Measurements from ENCODE around the gene IGSF21. TPM values are rescaled to one million over a fixed set of nuclear protein-coding genes. Genes with fewer than 3 reads are reported as not detected.

Gene IGSF21
- total and polyA plus RNA-seq, 9 donors, result 0.04 to 0.48 (median 0.21) TPM; not detected in 1

DNA sequence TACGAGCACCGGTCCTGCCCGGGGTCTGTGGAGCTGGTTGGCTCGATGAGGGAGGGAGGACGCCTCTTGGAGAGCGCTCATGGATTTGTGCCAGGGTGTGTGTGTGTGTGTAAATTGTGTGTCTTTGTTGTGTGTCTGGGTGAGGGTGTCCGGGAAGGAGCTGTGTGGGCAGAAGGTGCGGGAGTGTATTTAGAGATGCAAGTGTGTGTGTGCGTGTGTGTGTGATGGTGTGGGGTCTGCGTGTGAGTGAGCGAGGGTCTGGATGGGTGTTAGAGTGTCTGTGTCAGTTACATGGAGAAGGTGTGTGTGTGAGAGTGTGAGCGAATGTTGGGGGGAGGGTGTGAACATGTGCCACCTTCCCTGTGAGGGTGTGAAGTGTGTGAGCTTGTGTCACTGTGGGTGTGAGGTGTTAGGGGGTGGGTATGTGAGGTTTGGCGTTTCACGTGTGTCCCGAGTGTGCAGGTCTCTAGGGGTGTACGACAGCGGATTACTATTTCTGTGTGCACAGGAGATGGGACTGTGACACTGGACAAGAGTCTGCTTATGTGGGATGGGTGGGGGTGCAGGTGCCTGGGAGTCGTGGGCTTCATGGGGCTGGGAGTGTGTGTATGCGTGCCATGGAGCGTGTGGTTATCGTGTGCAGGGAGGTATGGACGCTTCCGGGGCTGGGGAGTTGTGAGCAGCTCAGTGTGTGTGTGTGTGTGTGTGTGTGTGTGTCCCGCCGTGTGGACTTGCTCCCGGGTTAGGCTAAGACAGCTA, 880 bp downstream of the IGSF21 start:
- no peaks in the 10 kb centered on the region for H3K9me3 ChIP-seq (replicated peaks; ENCODE audit: control insufficient read depth, low read depth, low read length)
- no peaks in the 10 kb centered on the region for H3K36me3 ChIP-seq (ENCODE audit: control insufficient read depth, insufficient read depth, low read length)
- H3K4me3 ChIP-seq (ENCODE audit: low read length), result no peak overlapping the region
- no peak overlapping the region for H3K27ac ChIP-seq (ENCODE audit: low read length)
- DNase-seq, result no peak
- peaks cover 16% of the 10 kb centered on the region for H3K4me1 ChIP-seq (ENCODE audit: control insufficient read depth, insufficient read depth, low read length)
- peaks cover 84% of the 10 kb centered on the region for H3K27me3 ChIP-seq (ENCODE audit: control insufficient read depth, insufficient read depth, low read length)
- WGBS (ENCODE audit: insufficient coverage), result 3% methylated on average over 26 of the region's 26 CpGs

DNA sequence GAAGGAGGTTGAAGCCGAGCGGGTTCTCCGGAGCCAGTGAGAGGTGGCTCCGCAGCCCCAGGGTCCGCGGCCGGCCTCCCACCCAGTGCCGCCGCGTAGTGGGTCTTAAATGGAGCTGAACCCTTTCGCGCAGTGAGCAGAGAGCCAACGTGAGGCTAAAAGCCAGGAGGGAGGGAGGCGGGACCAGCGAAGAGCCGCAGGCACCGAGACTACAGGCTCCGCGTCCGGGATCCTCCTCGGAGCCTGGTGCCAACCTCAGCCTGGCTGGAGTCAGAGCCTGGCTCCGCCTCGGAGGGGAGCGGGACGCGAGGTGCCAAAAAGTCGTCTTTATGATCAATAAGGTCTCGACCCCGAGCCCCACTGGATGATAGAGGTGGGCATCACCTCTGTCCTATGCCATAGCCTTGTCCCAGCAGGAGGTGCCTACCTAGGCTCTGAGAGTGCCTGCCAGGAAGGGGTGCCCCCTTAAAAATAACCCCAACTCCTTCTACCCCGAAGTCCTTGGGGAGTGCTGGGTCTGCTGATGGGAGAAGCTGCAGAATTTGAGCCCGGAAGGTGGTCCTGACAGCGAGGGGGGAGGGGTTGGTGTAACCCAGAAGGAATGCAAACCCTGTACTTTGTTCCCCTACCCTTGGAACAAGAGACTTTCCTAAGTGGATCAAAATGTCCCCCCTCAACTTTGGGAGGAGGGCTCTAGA, 1.6 kb downstream of the IGSF21 start:
- no peak for DNase-seq
- no peak overlapping the region for H3K4me3 ChIP-seq (ENCODE audit: low read length)
- H3K36me3 ChIP-seq (ENCODE audit: control insufficient read depth, insufficient read depth, low read length), result no peaks in the 10 kb centered on the region
- no peaks in the 10 kb centered on the region for H3K9me3 ChIP-seq (replicated peaks; ENCODE audit: control insufficient read depth, low read depth, low read length)
- H3K27me3 ChIP-seq (ENCODE audit: control insufficient read depth, insufficient read depth, low read length), result peaks cover 91% of the 10 kb centered on the region
- H3K27ac ChIP-seq (ENCODE audit: low read length), result no peak overlapping the region
- under 1% methylated on average over 27 of the region's 32 CpGs for WGBS (ENCODE audit: insufficient coverage)
- peaks cover 16% of the 10 kb centered on the region for H3K4me1 ChIP-seq (ENCODE audit: control insufficient read depth, insufficient read depth, low read length)

DNA sequence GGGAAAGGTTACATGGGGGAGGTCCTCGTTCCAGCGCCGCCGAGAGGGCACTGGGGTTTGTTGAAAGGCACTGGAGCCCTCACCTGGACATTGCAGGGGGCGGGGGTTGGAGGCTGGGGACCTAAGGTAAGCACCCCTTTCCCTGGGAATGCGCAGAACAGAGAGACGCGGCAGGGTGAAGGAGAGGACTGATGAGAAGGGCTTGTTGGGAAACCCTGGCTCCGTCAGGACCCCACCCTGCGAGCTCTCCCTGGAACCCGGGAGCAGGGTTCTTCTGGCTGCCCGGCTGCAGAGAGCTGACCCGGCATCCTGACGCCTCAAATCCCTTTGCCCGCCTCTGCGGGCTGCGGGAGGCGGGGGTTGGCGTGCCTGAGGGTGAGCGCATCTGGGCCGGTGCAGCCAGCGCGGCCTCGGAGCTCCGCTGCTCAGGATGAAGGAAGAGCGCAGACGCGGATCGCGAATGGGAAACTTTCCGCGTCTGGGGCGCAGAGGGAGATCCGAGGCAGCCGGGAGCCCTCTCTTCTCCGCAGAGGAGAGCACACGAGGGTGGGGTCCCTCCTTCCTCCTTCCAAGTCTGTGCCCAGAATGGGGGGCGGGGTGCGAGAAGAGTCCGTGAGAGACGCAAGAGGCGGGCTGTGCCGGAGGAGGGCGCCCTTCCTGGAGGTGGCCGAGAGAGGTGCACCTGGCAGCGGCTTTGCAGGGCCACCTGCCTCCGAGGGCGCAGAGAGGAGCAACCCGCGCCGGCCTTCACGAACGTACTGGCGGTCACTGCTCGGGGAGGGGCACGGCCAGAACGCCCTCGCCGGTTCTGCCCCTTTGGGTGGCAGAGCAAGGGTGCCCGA, 2.4 kb downstream of the IGSF21 start:
- DNase-seq, result no peak
- H3K4me3 ChIP-seq (ENCODE audit: low read length), result no peak overlapping the region
- H3K9me3 ChIP-seq (replicated peaks; ENCODE audit: control insufficient read depth, low read depth, low read length), result no peaks in the 10 kb centered on the region
- H3K4me1 ChIP-seq (ENCODE audit: control insufficient read depth, insufficient read depth, low read length), result peaks cover 16% of the 10 kb centered on the region
- under 1% methylated on average over 58 of the region's 60 CpGs for WGBS (ENCODE audit: insufficient coverage)
- no peak overlapping the region for H3K27ac ChIP-seq (ENCODE audit: low read length)
- no peaks in the 10 kb centered on the region for H3K36me3 ChIP-seq (ENCODE audit: control insufficient read depth, insufficient read depth, low read length)
- peaks cover 92% of the 10 kb centered on the region for H3K27me3 ChIP-seq (ENCODE audit: control insufficient read depth, insufficient read depth, low read length)

DNA sequence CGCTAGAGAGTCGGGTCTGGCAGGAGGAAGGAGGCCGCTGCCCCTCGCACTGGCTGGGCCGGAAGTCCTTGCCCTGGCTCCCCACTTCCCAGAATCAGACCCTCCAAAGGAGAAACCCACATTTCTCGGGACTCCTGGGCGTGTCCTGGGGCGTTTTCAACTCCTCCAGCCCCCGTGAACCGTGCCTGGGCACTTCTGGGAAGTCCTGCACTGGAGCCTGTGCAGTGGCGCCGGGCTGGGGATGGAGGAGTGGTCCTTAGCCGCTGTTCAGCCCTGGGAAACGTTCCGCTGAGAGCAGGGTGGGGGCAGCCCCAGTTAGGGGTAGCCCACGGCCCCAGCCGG, 3.0 kb downstream of the IGSF21 start:
- peaks cover 91% of the 10 kb centered on the region for H3K27me3 ChIP-seq (ENCODE audit: control insufficient read depth, insufficient read depth, low read length)
- H3K9me3 ChIP-seq (replicated peaks; ENCODE audit: control insufficient read depth, low read depth, low read length), result no peaks in the 10 kb centered on the region
- H3K4me1 ChIP-seq (ENCODE audit: control insufficient read depth, insufficient read depth, low read length), result peaks cover 16% of the 10 kb centered on the region
- no peaks in the 10 kb centered on the region for H3K36me3 ChIP-seq (ENCODE audit: control insufficient read depth, insufficient read depth, low read length)
- DNase-seq, result no peak
- H3K4me3 ChIP-seq (ENCODE audit: low read length), result no peak overlapping the region
- no peak overlapping the region for H3K27ac ChIP-seq (ENCODE audit: low read length)
- 2% methylated on average over 17 of the region's 17 CpGs for WGBS (ENCODE audit: insufficient coverage)

DNA sequence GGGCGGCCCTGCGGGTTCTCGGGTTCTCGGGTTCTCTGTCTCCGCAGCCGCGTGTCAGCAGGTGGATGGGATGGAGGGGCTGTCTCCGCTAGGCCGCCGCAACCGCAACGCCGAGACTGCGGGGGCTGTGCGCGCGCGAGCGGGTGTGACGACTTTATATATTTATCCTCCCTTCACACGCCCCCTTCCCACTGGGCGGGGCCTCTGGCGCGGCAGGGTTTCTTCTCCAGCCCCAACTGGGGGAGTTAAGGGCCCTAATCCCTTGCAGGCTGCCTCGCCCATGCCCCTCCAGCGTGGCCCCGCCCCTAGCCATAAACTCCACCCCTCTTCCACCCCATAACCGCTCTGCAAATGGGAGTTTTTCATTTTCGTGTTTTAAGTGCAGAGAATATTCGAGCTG, 3.4 kb downstream of the IGSF21 start:
- 0% methylated on average over 5 of the region's 30 CpGs for WGBS (ENCODE audit: insufficient coverage)
- Histone ChIP-seq H3K27me3 (ENCODE audit: control insufficient read depth, insufficient read depth, low read length) (peaks cover 87% of the 10 kb centered on the region), H3K9me3 (replicated peaks; ENCODE audit: control insufficient read depth, low read depth, low read length) (no peaks in the 10 kb centered on the region), H3K27ac (ENCODE audit: low read length) (no peak overlapping the region), H3K4me1 (ENCODE audit: control insufficient read depth, insufficient read depth, low read length) (peaks cover 16% of the 10 kb centered on the region), H3K36me3 (ENCODE audit: control insufficient read depth, insufficient read depth, low read length) (no peaks in the 10 kb centered on the region), H3K4me3 (ENCODE audit: low read length) (no peak overlapping the region)
- no peak for DNase-seq

DNA sequence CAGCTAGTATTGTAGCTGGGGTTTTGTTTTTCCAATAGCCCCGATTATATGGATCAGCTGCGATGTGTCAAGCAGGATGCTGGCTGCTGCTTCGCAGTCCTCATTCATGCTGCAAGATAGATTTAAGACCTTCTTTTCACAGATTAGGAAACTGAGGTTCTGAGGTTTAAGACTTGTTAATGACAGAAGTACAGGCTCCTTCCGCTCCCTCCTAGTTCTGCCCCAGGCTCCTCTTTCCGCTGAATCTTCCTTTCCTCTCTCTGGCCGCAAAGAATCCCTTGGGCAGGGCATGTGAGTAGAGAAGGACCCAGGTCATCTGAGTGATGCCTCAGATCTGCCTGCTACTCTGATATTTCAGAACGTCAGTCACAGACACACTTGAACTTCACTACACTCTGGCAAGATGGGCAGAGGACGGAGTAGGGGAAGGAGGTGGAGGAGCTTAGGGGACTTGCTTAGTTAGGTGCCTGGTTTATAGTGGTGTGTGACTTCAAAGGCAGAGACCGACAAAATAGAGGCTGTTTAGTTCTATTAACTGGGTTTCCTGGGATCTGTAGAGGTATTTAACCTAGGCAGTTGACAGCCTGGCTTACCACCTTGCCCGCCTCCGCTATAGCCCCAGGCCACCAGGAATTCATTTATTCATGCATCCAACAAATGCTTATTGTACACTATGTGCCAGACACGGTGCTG, 4.2 kb downstream of the IGSF21 start:
- Histone ChIP-seq H3K36me3 (ENCODE audit: control insufficient read depth, insufficient read depth, low read length) (no peaks in the 10 kb centered on the region), H3K27ac (ENCODE audit: low read length) (no peak overlapping the region), H3K4me1 (ENCODE audit: control insufficient read depth, insufficient read depth, low read length) (peaks cover 16% of the 10 kb centered on the region), H3K27me3 (ENCODE audit: control insufficient read depth, insufficient read depth, low read length) (peaks cover 81% of the 10 kb centered on the region), H3K9me3 (replicated peaks; ENCODE audit: control insufficient read depth, low read depth, low read length) (no peaks in the 10 kb centered on the region), H3K4me3 (ENCODE audit: low read length) (no peak overlapping the region)
- WGBS (ENCODE audit: insufficient coverage), result 0% methylated on average over 1 of the region's 12 CpGs
- DNase-seq, result no peak

DNA sequence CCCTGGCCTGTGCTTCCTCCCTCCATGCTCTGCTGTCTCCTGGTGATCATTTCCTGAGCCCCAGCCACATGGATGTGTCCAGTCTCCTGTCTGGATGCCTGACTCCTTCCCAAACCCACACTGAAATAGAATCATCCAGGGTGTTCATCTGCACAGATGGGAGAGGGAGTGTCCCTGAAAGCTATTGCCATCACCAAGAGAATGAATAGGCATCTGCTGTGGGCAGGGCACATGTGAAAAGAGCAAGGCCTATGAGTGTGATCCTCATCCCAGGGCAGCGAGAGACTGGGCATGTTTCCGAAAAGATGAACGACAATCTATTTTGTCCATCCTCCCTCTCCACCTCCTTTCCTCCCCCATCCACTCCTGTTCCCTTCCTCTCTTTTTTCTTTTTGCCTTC, 5.0 kb downstream of the IGSF21 start:
- Histone ChIP-seq H3K36me3 (ENCODE audit: control insufficient read depth, insufficient read depth, low read length) (no peaks in the 10 kb centered on the region), H3K27ac (ENCODE audit: low read length) (no peak overlapping the region), H3K4me3 (ENCODE audit: low read length) (no peak overlapping the region), H3K27me3 (ENCODE audit: control insufficient read depth, insufficient read depth, low read length) (peaks cover 77% of the 10 kb centered on the region), H3K4me1 (ENCODE audit: control insufficient read depth, insufficient read depth, low read length) (peaks cover 13% of the 10 kb centered on the region), H3K9me3 (replicated peaks; ENCODE audit: control insufficient read depth, low read depth, low read length) (no peaks in the 10 kb centered on the region)
- DNase-seq, result no peak
- WGBS (ENCODE audit: insufficient coverage), result 82% methylated on average over 3 of the region's 3 CpGs

DNA sequence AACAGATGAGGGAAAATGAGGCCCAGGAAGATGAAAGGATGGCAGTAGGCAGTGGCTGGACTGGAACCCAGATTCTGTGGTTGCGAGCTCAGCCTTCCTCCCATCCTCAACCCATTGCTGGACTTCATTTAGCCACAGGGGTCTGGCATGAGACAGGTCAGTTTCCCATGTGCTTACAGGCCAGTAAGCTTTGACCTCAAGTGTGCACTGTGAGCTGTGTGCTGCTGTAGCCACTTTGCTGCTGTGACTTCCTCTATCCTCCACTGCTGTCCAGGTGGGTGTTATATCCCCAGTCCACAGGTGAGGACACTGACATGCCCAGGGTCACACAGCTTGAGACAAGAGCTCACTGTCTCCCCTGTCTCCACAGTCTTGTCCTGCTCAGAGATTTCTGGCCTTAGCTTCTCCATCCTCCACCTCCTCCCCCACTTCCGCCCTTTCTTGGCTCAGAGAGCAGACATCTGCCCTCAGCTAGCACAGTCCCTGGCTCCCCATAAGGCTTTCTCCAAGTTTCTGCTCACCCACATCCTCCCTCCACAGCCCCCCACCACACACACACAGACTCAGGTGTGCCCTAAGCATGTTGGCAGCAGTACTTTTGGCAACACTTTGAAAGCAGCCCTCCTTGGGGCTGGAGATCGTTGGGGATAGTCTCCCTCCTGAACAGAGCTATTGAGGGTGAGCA, 7.3 kb downstream of the IGSF21 start:
- Histone ChIP-seq H3K9me3 (replicated peaks; ENCODE audit: control insufficient read depth, low read depth, low read length) (no peaks in the 10 kb centered on the region), H3K27ac (ENCODE audit: low read length) (no peak overlapping the region), H3K36me3 (ENCODE audit: control insufficient read depth, insufficient read depth, low read length) (no peaks in the 10 kb centered on the region), H3K27me3 (ENCODE audit: control insufficient read depth, insufficient read depth, low read length) (peaks cover 71% of the 10 kb centered on the region), H3K4me3 (ENCODE audit: low read length) (no peak overlapping the region), H3K4me1 (ENCODE audit: control insufficient read depth, insufficient read depth, low read length) (peaks cover 10% of the 10 kb centered on the region)
- DNase-seq, result no peak
- 52% methylated on average over 3 of the region's 3 CpGs for WGBS (ENCODE audit: insufficient coverage)

DNA sequence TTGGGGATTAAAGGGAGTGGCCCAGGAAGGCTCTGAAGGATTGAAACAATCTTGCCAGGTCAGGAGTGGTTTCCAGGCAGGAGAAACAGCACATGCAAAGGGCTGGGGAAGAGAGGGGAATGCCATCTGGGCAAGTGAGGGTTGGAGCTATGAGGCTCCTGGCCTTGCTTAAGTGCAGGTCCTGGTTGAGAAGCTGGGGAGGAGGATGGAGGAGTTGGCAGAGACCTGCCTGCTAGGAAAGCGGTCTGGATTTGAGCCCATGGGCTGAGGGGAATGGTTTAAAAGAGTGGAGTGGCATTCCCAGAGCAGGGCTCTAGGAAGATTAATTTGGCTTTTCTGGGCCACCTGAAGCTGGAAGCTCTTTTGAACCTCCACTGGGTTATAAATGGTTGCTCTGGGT, 9.2 kb downstream of the IGSF21 start:
- H3K4me3 ChIP-seq (ENCODE audit: low read length), result no peak overlapping the region
- 100% methylated on average over 1 of the region's 1 CpG for WGBS (ENCODE audit: insufficient coverage)
- no peaks in the 10 kb centered on the region for H3K36me3 ChIP-seq (ENCODE audit: control insufficient read depth, insufficient read depth, low read length)
- H3K4me1 ChIP-seq (ENCODE audit: control insufficient read depth, insufficient read depth, low read length), result no peaks in the 10 kb centered on the region
- H3K9me3 ChIP-seq (replicated peaks; ENCODE audit: control insufficient read depth, low read depth, low read length), result no peaks in the 10 kb centered on the region
- peaks cover 65% of the 10 kb centered on the region for H3K27me3 ChIP-seq (ENCODE audit: control insufficient read depth, insufficient read depth, low read length)
- no peak overlapping the region for H3K27ac ChIP-seq (ENCODE audit: low read length)
- DNase-seq, result no peak
